IMR-90 (cell line): ENCODE data around the gene C10orf71. TPM values are rescaled to one million over a fixed set of nuclear protein-coding genes. Genes with fewer than 3 reads are reported as not detected.

Experiments used
- ATAC-seq: fragments of 200-7000 bp; cut with Tn5 transposase; 2 replicates; pipeline ENCODE4 v1.9.1; 2020; ENCODE audit warnings: low read depth, mild to moderate bottlenecking, moderate library complexity
- BruUV-seq: library from RNA; stranded (reverse); fragments of 400-500 nt; replicated peaks from 2 replicates; lab custom pipeline; 2021; lab: Mats Ljungman, UMichigan
- CTCF ChIA-PET: fragments of 300-600 bp; formaldehyde crosslinking; extraction: SDS; loops from one replicate; lab custom pipeline; 2021; ENCODE audit warnings: antibody characterized with exemption; lab: Yijun Ruan, JAX
- POLR2A ChIA-PET: fragments of 300-600 bp; sonication (Branson Sonifier 250); formaldehyde crosslinking; loops from one replicate; lab custom pipeline; 2022; ENCODE audit warnings: antibody characterized with exemption; ENCODE audit not compliant: unreplicated experiment; lab: Charles Lee
- DNase-seq: peaks from one replicate; pipeline ENCODE4 v3.0.0; 2013
- H2AFZ ChIP-seq: replicated peaks from 2 replicates; pipeline ENCODE3; 2013; ENCODE audit warnings: low read length, mild to moderate bottlenecking; ENCODE audit not compliant: poor library complexity
- H2AK5ac ChIP-seq: 2 replicates; pipeline ENCODE4 v1.6.1; 2013; ENCODE audit warnings: low read depth, low read length, inconsistent platforms
- H2AK9ac ChIP-seq: replicated peaks from 2 replicates; pipeline ENCODE3; 2013; ENCODE audit warnings: mild to moderate bottlenecking, low read depth, low read length, moderate library complexity; ENCODE audit not compliant: poor library complexity
- H2BK120ac ChIP-seq: 2 replicates; pipeline ENCODE4 v1.6.1; 2013; ENCODE audit warnings: low read depth, low read length, inconsistent platforms
- H2BK15ac ChIP-seq: 3 replicates; pipeline ENCODE4 v1.6.1; 2013; ENCODE audit warnings: low read depth, low read length, inconsistent platforms
- H2BK20ac ChIP-seq: 2 replicates; pipeline ENCODE4 v1.6.1; 2013; ENCODE audit warnings: low read depth, mild to moderate bottlenecking, inconsistent platforms, low read length, moderate library complexity
- H2BK5ac ChIP-seq: 2 replicates; pipeline ENCODE4 v1.6.1; 2013; ENCODE audit warnings: mild to moderate bottlenecking, low read depth, low read length, inconsistent platforms; ENCODE audit not compliant: poor library complexity, severe bottlenecking
- H3K14ac ChIP-seq: replicated peaks from 2 replicates; pipeline ENCODE4 v1.6.1; 2013; ENCODE audit warnings: low read depth, low read length, inconsistent platforms
- H3K18ac ChIP-seq: 2 replicates; pipeline ENCODE4 v1.6.1; 2013; ENCODE audit warnings: low read depth, low read length, control low read depth
- H3K23ac ChIP-seq: 2 replicates; pipeline ENCODE4 v1.6.1; 2013; ENCODE audit warnings: low read depth, low read length, inconsistent platforms
- H3K27ac ChIP-seq: 2 replicates; pipeline ENCODE4 v1.5.1; 2013; ENCODE audit warnings: mild to moderate bottlenecking, control low read depth, low read length; ENCODE audit not compliant: insufficient read depth
- H3K27me3 ChIP-seq: 2 replicates; pipeline ENCODE4 v1.6.1; 2013; ENCODE audit warnings: low read length; ENCODE audit not compliant: control insufficient read depth, insufficient read depth
- H3K36me3 ChIP-seq: 2 replicates; pipeline ENCODE4 v1.6.1; 2013; ENCODE audit warnings: low read length, mixed read lengths; ENCODE audit not compliant: control insufficient read depth, insufficient read depth
- H3K4ac ChIP-seq: 2 replicates; pipeline ENCODE4 v1.6.1; 2013; ENCODE audit warnings: low read depth, low read length, inconsistent platforms
- H3K4me1 ChIP-seq: 2 replicates; pipeline ENCODE4 v1.6.1; 2013; ENCODE audit warnings: low read length, mixed read lengths; ENCODE audit not compliant: control insufficient read depth, insufficient read depth
- H3K4me2 ChIP-seq: 2 replicates; pipeline ENCODE4 v1.6.1; 2013; ENCODE audit warnings: low read depth, mild to moderate bottlenecking, control low read depth, low read length, moderate library complexity
- H3K4me3 ChIP-seq: 2 replicates; pipeline ENCODE4 v1.5.1; 2013; ENCODE audit warnings: low read depth, mild to moderate bottlenecking, control low read depth, low read length, moderate library complexity; ENCODE audit not compliant: insufficient read depth
- H3K56ac ChIP-seq: 2 replicates; pipeline ENCODE4 v1.6.1; 2013; ENCODE audit warnings: low read length, inconsistent platforms; ENCODE audit not compliant: insufficient read depth; ENCODE audit errors: extremely low read depth
- H3K79me1 ChIP-seq, 2 experiments: 2 replicates each; pipeline ENCODE4 v1.6.1; 2013; ENCODE audit warnings: low read length in 2 of 2, inconsistent platforms in 1 of 2, low read depth in 1 of 2
- H3K9ac ChIP-seq: 2 replicates; pipeline ENCODE4 v1.6.1; 2013; ENCODE audit warnings: low read depth, low read length, control low read depth
- H3K9me1 ChIP-seq: 2 replicates; pipeline ENCODE4 v1.6.1; 2013; ENCODE audit warnings: low read length, inconsistent platforms; ENCODE audit not compliant: insufficient read depth
- H3K9me3 ChIP-seq: 2 replicates; pipeline ENCODE4 v1.6.1; 2013; ENCODE audit warnings: low read length; ENCODE audit not compliant: control insufficient read depth, insufficient read depth
- H4K20me1 ChIP-seq: 2 replicates; pipeline ENCODE4 v1.6.1; 2013; ENCODE audit warnings: low read length, inconsistent platforms; ENCODE audit not compliant: insufficient read depth
- H4K5ac ChIP-seq: 2 replicates; pipeline ENCODE4 v1.6.1; 2013; ENCODE audit warnings: mild to moderate bottlenecking, low read depth, low read length, control low read depth
- H4K8ac ChIP-seq, 2 experiments: 2 replicates each; pipeline ENCODE4 v1.6.1; 2013; ENCODE audit warnings: low read depth in 2 of 2, low read length in 2 of 2, control low read depth in 1 of 2, inconsistent platforms in 1 of 2
- H4K91ac ChIP-seq: 2 replicates; pipeline ENCODE4 v1.6.1; 2013; ENCODE audit warnings: low read depth, low read length, inconsistent platforms; ENCODE audit not compliant: insufficient read depth
- BHLHE40 ChIP-seq: fragments of 150-350 bp; IDR thresholded peaks from 2 replicates; pipeline ENCODE4 v1.6.1; 2016; ENCODE audit warnings: mild to moderate bottlenecking, low read depth, low read length
- CEBPB ChIP-seq: IDR thresholded peaks from 2 replicates; pipeline ENCODE4 v1.6.1; 2012; ENCODE audit warnings: low read depth, low read length, improper control_type of control experiment
- CHD1 ChIP-seq: IDR thresholded peaks from 2 replicates; pipeline ENCODE4 v1.6.1; 2012; ENCODE audit warnings: low read depth, low read length, improper control_type of control experiment
- CTCF ChIP-seq: conservative IDR thresholded peaks from 2 replicates; pipeline ENCODE4 v1.5.1; 2012; ENCODE audit warnings: mild to moderate bottlenecking, low read depth, low read length, improper control_type of control experiment
- FOS ChIP-seq: fragments of 150-350 bp; IDR thresholded peaks from 2 replicates; pipeline ENCODE4 v1.6.1; 2016; ENCODE audit warnings: low read depth, low read length
- MAZ ChIP-seq: IDR thresholded peaks from 2 replicates; pipeline ENCODE4 v1.6.1; 2012; ENCODE audit warnings: low read depth, mild to moderate bottlenecking, low read length, improper control_type of control experiment, moderate library complexity, borderline replicate concordance
- MXI1 ChIP-seq: IDR thresholded peaks from 2 replicates; pipeline ENCODE4 v1.6.1; 2012; ENCODE audit warnings: low read depth, mild to moderate bottlenecking, low read length, moderate library complexity, borderline replicate concordance
- NFE2L2 ChIP-seq: fragments of 150-350 bp; IDR thresholded peaks from 2 replicates; pipeline ENCODE4 v1.6.1; 2016; ENCODE audit warnings: low read depth, mild to moderate bottlenecking, low read length
- POLR2A ChIP-seq: IDR thresholded peaks from 2 replicates; pipeline ENCODE4 v1.6.1; 2012; ENCODE audit warnings: mild to moderate bottlenecking, low read depth, low read length
- RCOR1 ChIP-seq: IDR thresholded peaks from 2 replicates; pipeline ENCODE4 v1.6.1; 2012; ENCODE audit warnings: mild to moderate bottlenecking, low read length, improper control_type of control experiment; ENCODE audit not compliant: insufficient replicate concordance
- RFX5 ChIP-seq: IDR thresholded peaks from 2 replicates; pipeline ENCODE4 v1.8.0; 2012; ENCODE audit warnings: low read depth, mild to moderate bottlenecking, low read length, moderate library complexity
- SMC3 ChIP-seq: fragments of 150-350 bp; IDR thresholded peaks from 2 replicates; pipeline ENCODE4 v1.6.1; 2016; ENCODE audit warnings: low read depth, mild to moderate bottlenecking, antibody characterized with exemption, low read length, moderate library complexity
- WGBS, 2 experiments: methylation state at CpG; one replicate each; pipeline versions ENCODE4 v1.1.5 to v1.1.7; 2013; ENCODE audit warnings: missing lambda C conversion rate in 2 of 2; ENCODE audit not compliant: insufficient read length in 1 of 2; ENCODE audit errors: extremely low coverage in 2 of 2; 5-methylcytosine and 5-hydroxymethylcytosine counted together
- dilution Hi-C: fragments of 300-500 bp; cut with HindIII; formaldehyde crosslinking; loops from one replicate; pipeline ENCODE4 v1.14.3; 2018; ENCODE audit warnings: low sequenced_read_pairs; ENCODE audit not compliant: unreplicated experiment
- in situ Hi-C: fragments of 300-500 bp; cut with MboI; formaldehyde crosslinking; loops from 3 replicates; pipeline ENCODE4 v1.14.3; 2019; ENCODE audit warnings: low sequenced_read_pairs, inconsistent platforms, mixed read lengths
- intact Hi-C: fragments of 100-400 bp; cut with micrococcal nuclease; formaldehyde crosslinking; loops from 2 replicates; pipeline ENCODE4 v1.10.0; 2022
- polyA plus RNA-seq, 3 experiments: library from polyadenylated mRNA; depleted of rRNA; stranded (reverse); fragments of >200 nt; gene quantifications; 2 replicates each; pipeline ENCODE4 v1.2.3, GENCODE V29; 2012; ENCODE audit warnings: low replicate concordance in 1 of 3
- total RNA-seq: library from RNA; depleted of rRNA; stranded (reverse); fragments of >200 nt; gene quantifications from 2 replicates; pipeline ENCODE4 v1.2.3, GENCODE V29; 2012

C10orf71 gene
- total and polyA plus RNA-seq, 2 of the 4 experiments (the other 2 are of a cell fraction), result not detected

- H3K27ac ChIP-seq, result no peak overlapping the region
- no peak overlapping the region for H2BK20ac ChIP-seq
- H2AFZ ChIP-seq, result no peak overlapping the region
- no peak overlapping the region for H2BK15ac ChIP-seq
- WGBS, 2 experiments, result 60% methylated on average over 1 of the region's 5 CpGs; no CpG with 5 or more reads in 1 of the 2 experiments
- no peaks in the 10 kb centered on the region for H4K20me1 ChIP-seq
- DNase-seq (no peak), ATAC-seq (no peak)
- H3K9me1 ChIP-seq, result no peaks in the 10 kb centered on the region
- H2AK9ac ChIP-seq, result no peak overlapping the region
- H3K56ac ChIP-seq, result no peak overlapping the region
- H3K14ac ChIP-seq, result no peak overlapping the region
- H3K4me1 ChIP-seq, result peaks cover 2% of the 10 kb centered on the region; the same call in 1 of the 2 replicates
- dilution Hi-C loops, result no loop called here
- TF ChIP-seq RFX5, result no peak
- TF ChIP-seq MXI1, result no peak
- TF ChIP-seq SMC3, result no peak
- TF ChIP-seq BHLHE40, result no peak
- TF ChIP-seq MAZ, result no peak
- no peak for TF ChIP-seq CTCF
- no peak for TF ChIP-seq RCOR1
- no peak for TF ChIP-seq CHD1
- no peak for TF ChIP-seq POLR2A
- no peak for TF ChIP-seq CEBPB
- no peak for TF ChIP-seq NFE2L2
- TF ChIP-seq FOS, result no peak
- H3K4me2 ChIP-seq, result no peak overlapping the region
- no peak overlapping the region for H3K18ac ChIP-seq
- no peak overlapping the region for H3K23ac ChIP-seq
- H3K9me3 ChIP-seq, result no peaks in the 10 kb centered on the region
- POLR2A ChIA-PET, result no interaction called here
- H2AK5ac ChIP-seq, result no peak overlapping the region
- H3K79me1 ChIP-seq, result no peaks in the 10 kb centered on the region
- no peak overlapping the region for H3K4ac ChIP-seq
- in situ Hi-C loops, result no loop called here
- no peak overlapping the region for H2BK120ac ChIP-seq
- H3K27me3 ChIP-seq, result peaks cover 44% of the 10 kb centered on the region
- H2BK5ac ChIP-seq, result no peak overlapping the region
- H3K36me3 ChIP-seq, result no peaks in the 10 kb centered on the region
- H3K4me3 ChIP-seq, result no peak overlapping the region
- no peak overlapping the region for H3K9ac ChIP-seq
- CTCF ChIA-PET, result no interaction called here
- H4K5ac ChIP-seq, result no peak overlapping the region
- no peak overlapping the region for H4K8ac ChIP-seq
- BruUV-seq, result no TSS peak
- H4K91ac ChIP-seq, result no peak overlapping the region
- intact Hi-C loops, result loop anchor here (10.0 kb wide), 1 partner anchor 185 kb away; the partner anchor contains the start of gene VSTM4
Measured at GRCh38 chr10:49299816-49300139, 808 bp downstream of the C10orf71 start.
